ENCODE data around the gene CIZ1. TPM values are rescaled to one million over a fixed set of nuclear protein-coding genes. Genes with fewer than 3 reads are reported as not detected.
"Not testable (repeated sequence)": the region's sequence is repeated elsewhere in the genome, so short reads cannot be mapped to it uniquely, and the experiment has no call there.

CIZ1 gene, protein sequence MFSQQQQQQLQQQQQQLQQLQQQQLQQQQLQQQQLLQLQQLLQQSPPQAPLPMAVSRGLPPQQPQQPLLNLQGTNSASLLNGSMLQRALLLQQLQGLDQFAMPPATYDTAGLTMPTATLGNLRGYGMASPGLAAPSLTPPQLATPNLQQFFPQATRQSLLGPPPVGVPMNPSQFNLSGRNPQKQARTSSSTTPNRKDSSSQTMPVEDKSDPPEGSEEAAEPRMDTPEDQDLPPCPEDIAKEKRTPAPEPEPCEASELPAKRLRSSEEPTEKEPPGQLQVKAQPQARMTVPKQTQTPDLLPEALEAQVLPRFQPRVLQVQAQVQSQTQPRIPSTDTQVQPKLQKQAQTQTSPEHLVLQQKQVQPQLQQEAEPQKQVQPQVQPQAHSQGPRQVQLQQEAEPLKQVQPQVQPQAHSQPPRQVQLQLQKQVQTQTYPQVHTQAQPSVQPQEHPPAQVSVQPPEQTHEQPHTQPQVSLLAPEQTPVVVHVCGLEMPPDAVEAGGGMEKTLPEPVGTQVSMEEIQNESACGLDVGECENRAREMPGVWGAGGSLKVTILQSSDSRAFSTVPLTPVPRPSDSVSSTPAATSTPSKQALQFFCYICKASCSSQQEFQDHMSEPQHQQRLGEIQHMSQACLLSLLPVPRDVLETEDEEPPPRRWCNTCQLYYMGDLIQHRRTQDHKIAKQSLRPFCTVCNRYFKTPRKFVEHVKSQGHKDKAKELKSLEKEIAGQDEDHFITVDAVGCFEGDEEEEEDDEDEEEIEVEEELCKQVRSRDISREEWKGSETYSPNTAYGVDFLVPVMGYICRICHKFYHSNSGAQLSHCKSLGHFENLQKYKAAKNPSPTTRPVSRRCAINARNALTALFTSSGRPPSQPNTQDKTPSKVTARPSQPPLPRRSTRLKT
- 128 and 138 TPM in 2 replicates for total RNA-seq

DNA sequence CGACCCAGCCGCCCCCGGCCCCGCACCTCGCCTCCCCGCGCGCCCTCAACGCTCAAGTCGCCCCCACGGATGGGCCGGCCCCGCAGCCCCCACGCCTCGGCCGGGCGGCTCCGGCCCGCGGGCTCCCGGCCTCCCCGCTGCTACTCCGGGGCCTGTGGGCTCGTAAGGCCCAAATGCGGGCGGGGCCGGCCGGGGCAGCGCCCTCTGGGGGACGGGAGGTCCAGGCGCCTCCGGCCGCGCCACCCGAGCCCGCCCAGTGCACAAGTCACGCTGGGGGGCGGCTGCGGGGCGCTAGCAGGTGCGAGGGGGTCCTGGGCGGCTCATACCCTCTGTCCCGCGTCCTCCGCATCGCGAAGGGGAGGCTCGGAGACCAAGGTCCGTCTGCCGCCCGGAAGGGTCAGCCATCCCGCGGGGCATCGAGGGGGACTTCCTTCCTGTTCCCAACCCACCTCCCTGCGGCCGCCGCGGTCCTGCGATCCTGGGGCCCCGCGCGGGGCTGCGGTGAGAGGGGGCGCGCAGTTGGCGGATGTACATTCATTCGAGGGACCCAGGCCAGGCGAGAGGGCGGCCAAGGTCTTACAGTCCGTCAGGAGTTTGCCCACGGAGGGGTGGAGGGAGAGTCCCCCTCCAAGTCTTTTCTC, at the start of gene CIZ1:
TSS of gene CIZ1 (minus strand) at position 167 of the 641 bp plus-strand sequence. CDS start 715 bp downstream, outside the sequence.
- intact Hi-C loops (cut with micrococcal nuclease) = loop anchor here (2.0 kb wide), 2 partner anchors 63 to 149 kb away; partner anchors contain the start of gene SLC27A4

DNA sequence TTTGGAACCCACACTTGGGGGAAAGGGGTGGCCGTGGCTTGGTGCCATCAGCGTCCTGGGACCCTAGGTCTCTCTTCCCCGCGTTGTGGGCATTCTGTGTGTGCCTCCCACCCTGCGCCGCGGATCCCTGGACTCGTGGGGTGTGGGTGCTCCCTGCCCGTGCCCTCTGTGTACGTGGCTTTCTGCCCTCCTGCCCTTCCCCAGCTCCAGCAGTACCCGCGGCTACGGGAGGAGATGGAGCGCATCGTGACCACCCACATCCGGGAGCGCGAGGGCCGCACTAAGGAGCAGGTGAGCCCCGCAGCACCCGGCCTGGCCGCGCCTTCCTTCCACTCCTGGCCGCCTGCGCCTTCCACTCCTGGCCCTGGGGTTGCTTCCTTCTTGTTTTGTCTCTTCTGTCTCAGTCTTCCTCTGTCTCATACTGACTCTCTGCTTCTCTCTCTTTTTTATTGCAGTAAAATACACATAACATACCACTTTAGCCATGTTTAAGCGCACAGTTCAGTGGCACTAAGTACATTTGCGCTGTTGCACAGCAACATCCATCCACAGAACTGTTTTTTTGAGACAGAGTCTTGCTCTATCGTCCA, 42.5 kb upstream of the CIZ1 start:
- intact Hi-C loops (cut with micrococcal nuclease) = no loop called here

DNA sequence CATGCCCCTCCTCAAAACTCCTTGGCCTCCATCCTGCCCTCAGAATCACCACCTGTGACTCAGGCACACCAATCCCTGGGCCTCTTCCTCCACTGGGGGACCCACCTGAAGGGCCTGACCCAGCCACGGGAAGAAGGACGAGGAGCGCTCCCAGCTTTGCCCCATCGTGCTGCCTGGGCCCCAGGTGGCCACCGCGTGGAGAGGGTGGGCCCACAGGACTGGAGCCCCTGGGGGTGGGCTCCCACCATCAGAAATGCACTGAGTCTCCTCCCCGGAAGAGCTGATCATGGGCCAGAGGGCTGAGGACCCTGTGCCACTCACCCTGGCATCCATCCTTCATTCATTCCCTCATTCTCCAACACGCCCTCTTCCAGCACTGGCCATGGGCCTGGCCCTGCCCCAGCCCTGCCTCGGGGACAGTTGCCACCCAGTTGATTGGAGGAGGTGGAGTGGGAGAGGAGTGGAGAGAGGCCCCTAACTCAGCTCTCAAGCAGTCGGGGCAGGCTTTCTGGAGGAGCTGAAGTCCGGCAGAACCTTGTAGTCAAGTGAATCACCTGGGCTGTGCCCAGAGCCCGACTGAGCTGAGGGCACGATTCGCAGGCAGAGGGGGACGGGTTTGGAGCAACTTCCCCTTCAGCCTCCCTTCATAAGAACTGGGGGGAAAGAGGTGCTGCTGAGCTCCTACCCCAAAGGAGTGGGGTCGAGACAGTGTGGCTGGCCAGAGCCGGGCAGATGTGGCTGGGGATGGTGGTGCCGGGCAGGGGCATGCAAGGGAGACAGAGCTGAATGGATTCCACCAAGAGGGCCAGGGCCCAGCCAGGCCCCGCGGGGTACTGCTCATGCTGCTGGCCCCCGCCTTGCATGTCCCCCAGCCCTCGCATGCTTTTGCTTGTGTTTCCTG, 41.4 kb upstream of the CIZ1 start:
- intact Hi-C loops (cut with micrococcal nuclease) = no loop called here

DNA sequence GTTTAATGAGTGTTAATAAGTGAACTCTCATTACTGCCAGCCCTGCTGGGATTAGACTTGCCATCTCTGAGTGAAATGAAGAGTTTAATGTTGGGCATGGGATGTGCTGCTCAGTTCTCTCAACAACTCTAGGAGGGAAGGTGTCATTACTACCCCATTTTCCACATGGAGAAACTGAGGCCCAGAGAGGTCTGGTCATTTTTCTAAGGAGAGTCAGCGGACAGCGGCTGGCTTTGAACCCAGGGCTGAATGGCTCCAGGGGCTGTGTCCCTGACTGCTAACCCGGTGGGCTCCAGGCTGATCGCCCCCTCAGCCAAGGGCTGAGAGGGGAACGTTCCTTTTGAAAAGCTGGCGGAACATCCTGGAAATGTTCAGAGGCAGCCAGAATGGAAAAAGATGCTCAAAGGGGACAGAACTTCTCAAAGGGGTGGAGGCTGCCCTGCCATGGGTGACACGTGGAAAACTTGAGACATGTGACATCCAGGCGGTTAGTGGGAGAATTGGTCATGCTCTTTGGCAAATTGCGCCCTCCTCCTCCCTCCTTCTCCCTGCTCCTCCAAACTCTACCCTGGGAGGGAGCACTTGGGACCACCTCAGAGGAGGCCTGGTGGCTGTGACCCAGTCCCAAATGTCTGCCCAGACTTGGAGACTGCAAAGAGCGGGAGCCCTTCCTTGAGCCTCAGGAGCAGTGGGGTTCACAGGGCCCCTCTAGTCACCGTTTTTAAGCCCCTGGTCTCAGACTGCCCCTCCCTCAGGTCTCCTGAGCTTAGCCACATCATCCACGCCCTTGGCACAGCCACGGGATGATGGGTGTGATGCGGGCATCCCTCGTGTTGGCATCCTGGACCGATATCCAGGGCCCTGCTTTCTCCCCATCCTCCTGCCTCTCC, 40.5 kb upstream of the CIZ1 start:
- intact Hi-C loops (cut with micrococcal nuclease) = no loop called here

DNA sequence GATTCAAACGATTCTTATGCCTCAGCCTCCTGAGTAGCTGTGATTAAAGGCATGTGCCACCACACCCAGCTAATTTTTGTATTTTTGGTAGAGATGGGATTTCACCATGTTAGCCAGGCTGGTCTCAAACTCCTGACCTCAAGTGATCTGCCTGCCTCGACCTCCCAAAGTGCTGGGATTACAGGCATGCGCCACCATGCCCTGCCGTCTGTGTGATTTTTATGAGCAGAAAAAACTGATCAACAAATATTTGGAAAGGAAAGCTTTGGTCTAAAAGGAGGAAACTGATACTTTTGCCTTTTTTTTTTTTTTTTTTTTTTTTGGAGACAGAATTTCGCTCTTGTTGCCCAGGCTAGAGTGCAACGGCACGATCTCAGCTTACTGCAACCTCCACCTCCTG, 39.5 kb upstream of the CIZ1 start:
- intact Hi-C loops (cut with micrococcal nuclease) = not testable (repeated sequence)

DNA sequence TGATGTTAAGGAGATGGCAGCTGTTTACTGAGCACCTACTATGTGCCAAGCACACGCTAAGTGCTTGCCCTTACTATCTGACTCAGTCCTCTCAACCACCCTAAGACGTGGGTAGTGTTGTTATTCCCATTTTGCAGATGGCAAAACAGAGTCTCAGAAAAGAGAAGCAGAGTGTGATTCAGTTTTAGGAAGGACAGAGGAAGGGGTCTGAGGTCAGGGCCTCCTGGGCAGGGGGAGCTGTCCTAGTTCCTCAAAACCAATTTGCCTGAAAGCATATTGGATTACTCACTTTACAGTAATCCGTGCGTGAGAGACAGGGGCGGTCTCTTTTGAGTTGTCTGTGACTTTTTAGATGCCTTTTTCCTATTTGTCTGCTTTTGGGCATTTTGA, 35.0 kb upstream of the CIZ1 start:
- intact Hi-C loops (cut with micrococcal nuclease) = no loop called here

DNA sequence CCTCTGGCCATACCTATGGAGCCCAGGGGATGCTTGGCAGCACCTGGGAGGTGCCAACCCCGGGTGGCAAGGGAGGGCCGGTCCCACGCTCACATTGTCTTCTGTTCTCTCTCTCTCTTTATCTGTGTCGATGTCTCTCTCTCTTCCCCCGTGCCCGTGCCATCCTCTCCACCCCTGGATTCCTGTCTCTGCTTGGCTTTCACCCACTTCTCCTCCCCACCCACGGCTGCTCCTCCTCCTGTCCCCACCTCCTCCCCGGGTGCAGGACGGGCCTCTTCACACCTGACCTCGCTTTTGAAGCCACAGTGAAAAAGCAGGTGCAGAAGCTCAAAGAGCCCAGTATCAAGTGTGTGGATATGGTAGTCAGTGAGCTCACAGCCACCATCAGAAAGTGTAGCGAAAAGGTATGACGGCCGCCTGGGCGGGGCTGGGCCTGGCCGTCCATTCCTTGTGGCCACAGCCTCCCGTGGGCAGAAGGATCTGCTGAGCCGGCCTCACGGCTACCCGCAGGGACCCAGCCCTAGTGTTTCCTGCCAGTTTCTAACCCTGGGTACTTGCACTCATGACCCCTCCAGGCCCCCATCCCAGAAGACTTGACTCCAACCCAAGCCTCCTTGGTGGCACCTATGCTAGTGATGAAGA, 34.5 kb upstream of the CIZ1 start:
- intact Hi-C loops (cut with micrococcal nuclease) = no loop called here

DNA sequence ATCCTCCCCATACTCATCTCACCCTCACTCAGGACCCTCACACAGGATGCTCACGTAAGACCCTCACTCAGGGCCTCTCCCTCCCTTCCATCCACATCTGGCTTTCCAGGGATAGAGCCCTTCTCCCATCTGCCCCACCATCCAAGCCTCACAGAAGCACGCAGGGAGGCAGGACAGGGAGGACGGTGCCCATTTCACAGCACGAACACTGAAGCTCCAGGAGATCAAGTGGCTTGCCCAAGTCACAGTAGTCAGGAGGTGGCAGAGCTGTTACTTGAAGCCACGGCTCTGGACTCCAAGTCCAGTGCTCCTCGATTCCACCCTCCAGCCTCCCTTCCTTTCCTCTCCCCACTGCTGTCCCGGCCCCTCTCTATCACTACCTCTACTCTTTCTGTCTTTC, 33.5 kb upstream of the CIZ1 start:
- intact Hi-C loops (cut with micrococcal nuclease) = no loop called here

DNA sequence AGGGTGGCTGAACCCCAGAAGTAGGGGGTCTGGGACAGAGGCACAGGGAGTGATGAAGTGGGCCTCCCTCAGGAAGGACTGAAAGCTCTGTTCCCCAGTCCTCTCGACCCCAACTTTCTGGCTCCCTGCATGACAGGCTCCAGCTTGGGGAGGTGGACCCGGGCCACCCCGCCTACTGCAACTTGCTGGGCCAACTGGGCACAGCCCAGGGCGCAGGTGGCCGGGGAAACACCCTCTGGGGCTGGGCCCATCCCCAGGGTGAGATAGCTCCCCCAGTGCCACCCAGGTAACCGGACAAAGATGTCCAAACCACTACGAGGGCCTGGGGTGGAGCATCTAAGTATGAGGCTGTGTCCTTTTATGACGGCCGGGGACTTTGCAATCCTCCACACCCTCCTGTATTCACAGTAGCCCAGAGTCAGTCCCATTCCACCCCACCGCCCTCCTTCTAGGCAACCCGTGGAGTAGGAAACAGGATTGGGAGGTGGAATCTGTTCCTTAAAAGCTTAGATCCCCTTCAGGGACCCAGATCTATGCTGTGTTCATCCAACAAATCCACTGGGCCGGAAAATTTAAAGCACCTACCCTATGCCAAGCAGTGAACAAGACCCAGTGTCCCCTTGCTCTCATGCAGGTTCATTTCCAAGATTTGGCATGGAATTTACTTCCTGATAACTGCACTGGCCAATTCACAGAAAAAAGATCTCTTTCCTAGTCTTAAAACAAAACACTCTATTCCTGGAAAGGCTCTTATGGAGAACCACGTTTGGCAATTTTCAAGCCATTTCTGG, 31.7 kb upstream of the CIZ1 start:
- intact Hi-C loops (cut with micrococcal nuclease) = no loop called here

DNA sequence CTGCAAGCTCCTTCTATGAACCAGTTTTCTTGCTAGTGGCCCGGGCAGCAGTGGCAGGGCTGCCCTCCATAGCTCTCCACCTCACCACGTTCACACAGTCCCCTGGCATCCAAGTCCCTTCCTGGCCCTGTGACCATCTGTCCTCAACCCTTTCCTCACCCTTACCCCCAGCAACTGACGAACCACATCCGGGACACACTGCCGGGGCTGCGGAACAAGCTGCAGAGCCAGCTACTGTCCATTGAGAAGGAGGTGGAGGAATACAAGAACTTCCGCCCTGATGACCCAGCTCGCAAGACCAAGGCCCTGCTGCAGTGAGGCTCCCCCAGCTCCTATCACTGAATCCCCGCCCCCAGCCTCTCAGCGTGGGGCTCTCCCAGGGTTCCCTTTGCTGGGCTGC, 30.7 kb upstream of the CIZ1 start:
- intact Hi-C loops (cut with micrococcal nuclease) = no loop called here

DNA sequence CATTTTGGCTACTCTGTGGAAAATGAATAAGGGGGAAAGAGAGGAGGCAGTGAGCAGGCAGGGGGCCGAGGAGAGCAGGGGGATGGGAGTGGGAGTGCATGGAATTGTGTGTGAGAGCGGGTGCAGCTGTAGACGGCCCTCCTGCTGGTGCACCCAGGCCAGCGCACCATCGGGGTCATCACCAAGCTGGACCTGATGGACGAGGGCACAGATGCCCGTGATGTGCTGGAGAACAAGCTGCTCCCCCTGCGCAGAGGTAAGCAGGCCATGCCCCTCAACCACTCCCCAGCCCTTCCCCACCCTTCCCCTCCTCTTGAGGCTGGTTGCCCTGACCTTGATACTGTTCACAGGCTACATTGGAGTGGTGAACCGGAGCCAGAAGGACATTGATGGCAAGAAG, 28.5 kb upstream of the CIZ1 start:
- intact Hi-C loops (cut with micrococcal nuclease) = no loop called here

DNA sequence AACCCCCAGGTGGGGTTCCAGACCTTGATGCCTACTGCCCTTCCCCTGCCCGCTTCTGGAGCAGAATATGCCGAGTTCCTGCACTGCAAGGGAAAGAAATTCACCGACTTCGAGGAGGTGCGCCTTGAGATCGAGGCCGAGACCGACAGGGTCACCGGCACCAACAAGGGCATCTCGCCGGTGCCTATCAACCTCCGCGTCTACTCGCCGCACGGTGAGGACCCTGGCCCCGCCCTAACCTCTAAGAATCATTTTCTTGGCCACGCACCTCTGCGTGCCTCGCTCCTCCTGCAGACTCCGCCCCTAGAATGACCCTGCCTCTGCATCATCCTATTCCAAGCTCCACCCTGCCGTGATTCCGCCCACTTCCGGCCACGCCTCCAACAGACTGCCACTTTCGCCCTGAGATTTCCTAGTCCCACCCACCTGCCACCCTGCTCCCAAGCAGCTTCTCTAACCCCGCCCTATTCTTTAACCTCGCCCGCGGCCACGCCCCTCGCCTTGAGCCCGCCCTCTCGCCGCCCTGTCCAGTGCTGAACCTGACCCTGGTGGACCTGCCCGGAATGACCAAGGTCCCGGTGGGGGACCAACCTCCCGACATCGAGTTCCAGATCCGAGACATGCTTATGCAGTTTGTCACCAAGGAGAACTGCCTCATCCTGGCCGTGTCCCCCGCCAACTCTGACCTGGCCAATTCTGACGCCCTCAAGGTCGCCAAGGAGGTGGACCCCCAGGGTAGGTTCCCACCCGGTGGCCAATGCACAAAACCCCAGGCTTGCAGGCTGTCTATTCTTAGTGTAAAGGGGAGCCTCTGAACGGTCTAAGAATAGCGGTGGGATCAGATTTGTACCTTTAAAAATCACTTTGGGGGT, 27.4 kb upstream of the CIZ1 start:
- intact Hi-C loops (cut with micrococcal nuclease) = loop anchor here (1.0 kb wide), 2 partner anchors 15 to 32 kb away; partner anchors contain the start of gene DNM1

DNA sequence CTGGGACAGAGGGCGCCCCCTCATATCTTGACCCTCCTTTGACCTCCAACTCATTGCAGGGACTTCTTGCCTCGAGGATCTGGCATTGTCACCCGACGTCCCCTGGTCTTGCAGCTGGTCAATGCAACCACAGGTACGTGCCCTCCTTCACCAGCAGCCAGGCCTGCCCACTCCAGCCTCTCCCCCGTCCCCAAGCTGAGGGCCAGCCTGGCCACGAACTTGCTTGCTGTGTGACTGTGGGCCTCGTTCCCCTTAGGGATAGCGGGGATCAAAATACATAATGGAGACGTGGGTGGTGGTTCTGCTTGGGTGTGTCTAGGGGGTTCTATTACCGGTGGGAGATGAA, 26.8 kb upstream of the CIZ1 start:
- intact Hi-C loops (cut with micrococcal nuclease) = loop anchor here (1.0 kb wide), 2 partner anchors 15 to 32 kb away; partner anchors contain the start of gene DNM1

DNA sequence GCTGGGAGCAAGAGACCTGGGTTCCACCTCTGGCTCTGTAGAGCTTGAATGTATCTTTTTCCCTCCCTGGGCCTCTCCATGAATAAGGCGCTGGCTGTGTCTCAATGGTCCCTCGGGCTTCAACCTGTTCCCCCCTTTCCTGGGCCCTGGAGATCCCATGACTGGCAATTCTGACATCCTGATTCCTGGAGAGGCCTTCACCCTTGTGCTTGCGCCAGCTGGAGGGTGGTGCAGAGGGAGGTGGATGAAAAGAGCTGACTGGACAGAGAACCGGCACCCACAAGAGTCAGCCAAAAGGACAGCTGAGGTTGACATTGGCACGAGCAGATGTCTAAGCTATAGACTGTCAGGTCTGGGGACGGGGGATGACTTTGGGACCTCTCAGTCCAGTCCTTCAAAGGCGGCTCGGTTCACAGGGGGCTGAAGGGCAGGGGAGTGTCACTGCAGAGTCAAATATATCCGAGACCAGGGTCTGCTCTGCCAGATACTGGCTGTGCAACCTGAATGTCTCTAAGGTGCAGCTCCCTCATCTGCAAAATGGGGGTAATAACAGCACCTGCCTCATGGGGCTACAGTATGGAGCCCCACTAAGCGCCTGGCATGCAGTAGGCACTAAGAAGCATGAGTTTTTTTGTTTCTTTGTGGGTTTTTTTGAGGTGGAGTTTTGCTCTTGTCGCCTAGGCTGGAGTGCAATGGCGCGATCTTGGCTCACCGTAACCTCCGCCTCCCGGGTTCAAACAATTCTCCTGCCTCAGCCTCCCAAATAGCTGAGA, 25.6 kb upstream of the CIZ1 start:
- intact Hi-C loops (cut with micrococcal nuclease) = no loop called here

DNA sequence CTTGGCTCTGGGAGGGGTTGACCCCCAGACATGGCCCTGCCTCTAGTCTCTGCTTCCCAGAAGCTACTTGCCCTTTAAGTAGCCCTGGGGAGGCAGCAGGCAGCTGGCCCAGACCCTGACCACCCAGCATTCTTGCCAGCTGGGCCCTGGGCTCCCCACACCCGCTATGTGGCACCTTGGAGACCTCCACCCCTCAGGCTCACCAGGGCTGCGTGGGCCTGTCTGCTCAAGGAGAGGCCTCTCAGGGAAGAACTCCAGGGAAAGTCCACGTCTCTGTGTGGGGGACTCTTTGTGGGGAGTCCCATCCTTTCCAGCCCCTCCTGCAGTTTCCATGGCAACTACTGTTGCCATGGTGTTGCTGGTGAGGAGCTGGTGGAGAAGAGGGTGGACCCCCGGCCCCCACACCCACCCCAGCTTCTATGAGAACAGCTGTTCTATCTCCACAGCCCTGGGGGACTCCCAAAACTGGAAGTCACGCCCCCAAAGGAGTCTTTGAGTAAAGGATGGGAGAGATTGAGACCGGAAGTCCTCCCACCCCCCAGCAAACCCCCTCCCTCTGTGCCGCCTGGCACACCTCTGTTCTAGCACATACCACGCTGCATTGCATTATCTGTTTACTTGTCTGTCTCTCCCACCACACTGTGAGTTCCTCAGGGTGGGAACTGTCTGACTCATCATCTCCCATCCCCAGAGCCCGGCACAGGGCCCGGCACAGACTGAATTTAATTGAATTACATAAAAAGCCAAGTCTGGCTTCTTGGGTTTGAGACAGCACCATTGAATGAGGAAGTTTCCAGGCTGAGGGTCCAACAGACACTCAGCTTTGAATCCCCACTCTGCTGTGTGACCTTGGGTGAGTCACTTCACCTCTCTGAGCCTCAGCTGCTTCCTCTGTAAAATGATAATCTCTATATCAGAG, 24.4 kb upstream of the CIZ1 start:
- intact Hi-C loops (cut with micrococcal nuclease) = no loop called here

All from T-helper 2 cell treated with Interferon-gamma antibody and Interleukin-4, amounts not matched to agents 100 ng/mL and 5 ng/mL, for 36 hours (primary cell).